ENCODE data around the gene RPUSD2. TPM values are rescaled to one million over a fixed set of nuclear protein-coding genes. Genes with fewer than 3 reads are reported as not detected.

Gene RPUSD2
- total RNA-seq, 1 experiment from 2014 or later: 24.4 TPM

- intact Hi-C loops (cut with micrococcal nuclease): loop anchor here (2.0 to 10.0 kb wide), 4 partner anchors 84 to 300 kb away; partner anchors contain the start of genes RAD51 and VPS18
- Histone ChIP-seq H3F3A (ENCODE audit: low read length, unreplicated experiment) (no peaks in the 10 kb centered on the region), H3K9me2 (replicated peaks; ENCODE audit: low read length) (no peaks in the 10 kb centered on the region), H3K79me2 (ENCODE audit: low read length) (peaks cover 53% of the 10 kb centered on the region), H3K36me3 (ENCODE audit: low read depth, low read length) (no peaks in the 10 kb centered on the region), H4K20me1 (ENCODE audit: low read length) (no peaks in the 10 kb centered on the region), H3K4me1 (ENCODE audit: insufficient read depth, low read length) (peaks cover 16% of the 10 kb centered on the region; the same call in 1 of the 2 replicates), H3K9ac (ENCODE audit: low read length) (peak overlapping the region; percentile 84), H3K4me2 (ENCODE audit: low read length) (peak overlapping the region; percentile 87), H3K27me3 (ENCODE audit: low read length) (no peaks in the 10 kb centered on the region), H3K4me3 (ENCODE audit: low read length) (peak overlapping the region; percentile 98), H2AFZ (ENCODE audit: low read length) (peak overlapping the region; percentile 95), H3K9me3 (ENCODE audit: low read length) (no peaks in the 10 kb centered on the region), H3K27ac (ENCODE audit: low read length) (peak overlapping the region; percentile 85)
- no peak for TF ChIP-seq EZH2phosphoT487 (IDR thresholded peaks at IDR 0.05; ENCODE audit: borderline replicate concordance, low read length)
- TF ChIP-seq EZH2 (IDR thresholded peaks at IDR 0.05; ENCODE audit: low read length, unreplicated experiment): no peak
- no peak for TF ChIP-seq CTCF (conservative IDR thresholded peaks at IDR 0.05; ENCODE audit: low read depth, low read length)
- DNase-seq: peak; percentile 54
- CTCF ChIA-PET: no interaction called here
- POLR2A ChIA-PET (ENCODE audit: unreplicated experiment): no interaction called here
- peak; percentile 71 for ATAC-seq
- no TSS peak for BruUV-seq (replicated peaks)
These were observed 25.3 kb downstream of the RPUSD2 start for GRCh38 chr15:40594429-40594836.

GRCh38 chr15:40595219-40595618, 26.1 kb downstream of the RPUSD2 start:
- intact Hi-C loops (cut with micrococcal nuclease): loop anchor here (2.0 to 10.0 kb wide), 3 partner anchors 84 to 300 kb away; partner anchors contain the start of genes RAD51 and VPS18
- DNase-seq: no peak

More at GRCh38 chr15:40595219-40595618, 26.1 kb downstream of the RPUSD2 start:
- peak overlapping the region; percentile 87 for H3K4me2 ChIP-seq (ENCODE audit: low read length)
- H3K4me3 ChIP-seq (ENCODE audit: low read length): peak overlapping the region; percentile 98
- peak overlapping the region; percentile 84 for H3K9ac ChIP-seq (ENCODE audit: low read length)
- ChIA-PET POLR2A (ENCODE audit: unreplicated experiment) (no interaction called here), CTCF (no interaction called here)
- H3K79me2 ChIP-seq (ENCODE audit: low read length): peaks cover 61% of the 10 kb centered on the region
- H3K27ac ChIP-seq (ENCODE audit: low read length): no peak overlapping the region
- H2AFZ ChIP-seq (ENCODE audit: low read length): peak overlapping the region; percentile 95
- H3K36me3 ChIP-seq (ENCODE audit: low read depth, low read length): no peaks in the 10 kb centered on the region
- no peaks in the 10 kb centered on the region for H3K9me3 ChIP-seq (ENCODE audit: low read length)
- TF ChIP-seq EZH2phosphoT487 (IDR thresholded peaks at IDR 0.05; ENCODE audit: borderline replicate concordance, low read length): no peak
- TF ChIP-seq EZH2 (IDR thresholded peaks at IDR 0.05; ENCODE audit: low read length, unreplicated experiment): no peak
- no peak for TF ChIP-seq CTCF (conservative IDR thresholded peaks at IDR 0.05; ENCODE audit: low read depth, low read length)
- H4K20me1 ChIP-seq (ENCODE audit: low read length): no peaks in the 10 kb centered on the region
- no peaks in the 10 kb centered on the region for H3F3A ChIP-seq (ENCODE audit: low read length, unreplicated experiment)
- H3K9me2 ChIP-seq (replicated peaks; ENCODE audit: low read length): no peaks in the 10 kb centered on the region
- ATAC-seq: no peak
- H3K27me3 ChIP-seq (ENCODE audit: low read length): no peaks in the 10 kb centered on the region
- H3K4me1 ChIP-seq (ENCODE audit: insufficient read depth, low read length): peaks cover 13% of the 10 kb centered on the region; the same call in 1 of the 2 replicates
- no TSS peak for BruUV-seq (replicated peaks)
